Stimulated activated CD4-positive, alpha-beta T cell treated with anti-CD3 and anti-CD28 coated beads, Interleukin-2, amount 100 ng/mL, for 4 hours (primary cell): ENCODE results near the gene DPYSL5.
"Not testable (repeated sequence)": the region's sequence is repeated elsewhere in the genome, so short reads cannot be mapped to it uniquely, and the experiment has no call there.

Source experiments
- DNase-seq: peaks from one replicate; pipeline ENCODE4 v3.0.0-alpha.2; 2020; ENCODE audit warnings: low read depth

Gene DPYSL5

GRCh38 chr2:26901326-26902183, 53.6 kb downstream of the DPYSL5 start:
- no peak for DNase-seq

- no peak for DNase-seq
Observed at GRCh38 chr2:26903676-26904075, 55.7 kb downstream of the DPYSL5 start.

- no peak for DNase-seq
Observed at GRCh38 chr2:26904839-26905238, 56.9 kb downstream of the DPYSL5 start.

- no peak for DNase-seq
Observed at GRCh38 chr2:26905341-26906198, 57.6 kb downstream of the DPYSL5 start.

GRCh38 chr2:26907416-26907815, 59.5 kb downstream of the DPYSL5 start:
- no peak for DNase-seq

GRCh38 chr2:26910176-26910575, 62.2 kb downstream of the DPYSL5 start:
- DNase-seq: no peak

GRCh38 chr2:26911911-26912861, 64.3 kb downstream of the DPYSL5 start:
- no peak for DNase-seq

GRCh38 chr2:26913606-26913998, 65.7 kb downstream of the DPYSL5 start:
- no peak for DNase-seq

GRCh38 chr2:26913999-26914658, 66.2 kb downstream of the DPYSL5 start:
- no peak for DNase-seq

GRCh38 chr2:26914659-26915310, 66.9 kb downstream of the DPYSL5 start:
- no peak for DNase-seq

- DNase-seq: no peak
Observed at GRCh38 chr2:26915316-26915715, 67.4 kb downstream of the DPYSL5 start.

- no peak for DNase-seq
Observed at GRCh38 chr2:26916128-26916692, 68.3 kb downstream of the DPYSL5 start.

GRCh38 chr2:26917135-26917836, 69.4 kb downstream of the DPYSL5 start:
- DNase-seq: no peak

- DNase-seq: no peak
Observed at GRCh38 chr2:26921323-26921722, 73.4 kb downstream of the DPYSL5 start.

- DNase-seq: peak; percentile 20
Observed at GRCh38 chr2:26922405-26923188, 74.7 kb downstream of the DPYSL5 start.

GRCh38 chr2:26923189-26923466, 75.2 kb downstream of the DPYSL5 start:
- not testable (repeated sequence) for DNase-seq

GRCh38 chr2:26924731-26925099, 76.8 kb downstream of the DPYSL5 start:
- no peak for DNase-seq

GRCh38 chr2:26925100-26925791, 77.3 kb downstream of the DPYSL5 start:
- DNase-seq: no peak

GRCh38 chr2:26927221-26927620, 79.3 kb downstream of the DPYSL5 start:
- DNase-seq: no peak
